ENCODE results near the gene HNRNPH3.

The HNRNPH3 gene

DNA sequence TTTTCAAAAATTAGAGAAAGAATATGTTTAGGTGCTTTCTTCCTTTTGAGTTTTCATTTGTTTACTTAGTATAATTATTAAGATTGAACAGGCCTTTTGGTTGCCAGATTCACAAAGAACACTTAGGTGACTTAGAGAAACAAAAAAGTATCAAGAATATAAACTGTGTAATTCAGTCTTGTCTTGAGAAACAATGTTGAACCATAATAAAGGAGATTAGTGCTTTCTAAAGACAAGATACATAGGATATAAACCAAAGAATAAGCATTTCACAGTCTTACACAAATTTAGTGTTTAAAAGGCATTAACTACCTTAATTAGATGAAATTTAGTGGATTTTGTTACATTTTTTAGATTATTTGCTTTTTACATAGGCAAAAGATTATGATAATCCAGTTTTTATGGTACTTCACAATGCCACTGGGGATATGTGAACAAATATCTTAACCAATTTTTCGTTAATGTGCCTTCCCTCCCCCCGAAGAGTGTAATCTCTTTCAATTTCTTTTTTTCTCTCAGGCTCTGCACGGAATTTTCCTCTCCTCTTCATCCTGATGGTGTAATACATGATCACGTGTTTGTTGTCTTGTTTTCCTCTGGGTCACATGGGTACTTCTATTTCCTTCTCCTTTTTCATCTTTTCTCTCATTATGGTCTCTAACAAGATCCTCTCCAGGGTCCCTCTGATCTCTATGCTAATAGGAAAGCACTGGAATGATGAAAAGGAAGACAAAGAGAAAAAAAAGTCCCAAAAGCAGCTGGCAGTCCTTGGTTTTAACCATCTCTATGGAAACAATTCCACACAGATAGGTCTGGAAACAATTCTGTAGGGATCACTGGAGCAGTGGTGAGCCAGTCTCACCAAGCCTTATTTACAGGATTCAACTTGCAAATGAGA lies 3.7 kb upstream of the HNRNPH3 start:
- Histone ChIP-seq H3K4me3 (ENCODE audit: low read depth, low read length) (no peak overlapping the region), H3K27ac (ENCODE audit: low read depth, low read length) (no peak overlapping the region), H2BK5ac (ENCODE audit: low read depth, low read length, poor library complexity) (no peak overlapping the region), H3K79me2 (ENCODE audit: control insufficient read depth, insufficient read depth, low read length, poor library complexity) (peaks cover 17% of the 10 kb centered on the region), H3K14ac (ENCODE audit: low read length) (no peak overlapping the region), H2BK120ac (ENCODE audit: insufficient read depth, low read length, poor library complexity) (no peak overlapping the region), H4K91ac (ENCODE audit: low read depth, low read length) (no peak overlapping the region), H2BK12ac (ENCODE audit: low read length) (no peak overlapping the region), H4K8ac (ENCODE audit: low read depth, low read length) (no peak overlapping the region), H3K4me2 (ENCODE audit: low read length) (no peak overlapping the region), H3K9ac (ENCODE audit: low read length) (no peak overlapping the region), H4K12ac (ENCODE audit: low read depth, low read length) (no peak overlapping the region), H2AK5ac (ENCODE audit: low read length) (no peak overlapping the region), H3K9me3 (ENCODE audit: insufficient read depth, low read depth, low read length) (no peaks in the 10 kb centered on the region), H3K36me3 (ENCODE audit: control insufficient read depth in 1 of 2, insufficient read depth in 2 of 2, low read length in 2 of 2) (no peaks in the 10 kb centered on the region), H3K4ac (ENCODE audit: low read depth, low read length) (no peak overlapping the region), H2AFZ (ENCODE audit: insufficient read depth, low read length, poor library complexity) (no peak overlapping the region), H3K4me1 (ENCODE audit: control insufficient read depth in 1 of 2, insufficient read depth in 2 of 2, low read length in 2 of 2) (peaks cover 5 to 6% of the 10 kb centered on the region in 2 experiments), H3K18ac (ENCODE audit: low read length) (no peak overlapping the region), H3K27me3 (ENCODE audit: insufficient read depth, low read length) (no peaks in the 10 kb centered on the region), H3K79me1 (ENCODE audit: low read length) (peaks cover 18% of the 10 kb centered on the region), H3K23ac (ENCODE audit: low read length) (no peak overlapping the region)
- peak in 1 of 2 donors; percentile 65 for DNase-seq
- no CpG with 5 or more reads among the region's 4 CpGs for WGBS (ENCODE audit: extremely low coverage, insufficient coverage, insufficient read length)

GRCh38 chr10:68329506-68329861 lies 2.4 kb upstream of the HNRNPH3 start:
- H3K4me1 ChIP-seq (ENCODE audit: control insufficient read depth in 1 of 2, insufficient read depth in 2 of 2, low read length in 2 of 2), result peaks cover 5 to 6% of the 10 kb centered on the region in 2 experiments
- peaks cover 17% of the 10 kb centered on the region for H3K79me2 ChIP-seq (ENCODE audit: control insufficient read depth, insufficient read depth, low read length, poor library complexity)
- no peaks in the 10 kb centered on the region for H3K36me3 ChIP-seq (ENCODE audit: control insufficient read depth in 1 of 2, insufficient read depth in 2 of 2, low read length in 2 of 2)
- H3K9ac ChIP-seq (ENCODE audit: low read length), result no peak overlapping the region
- no peaks in the 10 kb centered on the region for H3K27me3 ChIP-seq (ENCODE audit: insufficient read depth, low read length)
- H4K91ac ChIP-seq (ENCODE audit: low read depth, low read length), result no peak overlapping the region
- no peak overlapping the region for H4K12ac ChIP-seq (ENCODE audit: low read depth, low read length)
- H3K14ac ChIP-seq (ENCODE audit: low read length), result no peak overlapping the region
- H3K4ac ChIP-seq (ENCODE audit: low read depth, low read length), result no peak overlapping the region
- WGBS (ENCODE audit: extremely low coverage, insufficient coverage, insufficient read length), result no CpG with 5 or more reads among the region's 1 CpG
- H4K8ac ChIP-seq (ENCODE audit: low read depth, low read length), result no peak overlapping the region
- no peak overlapping the region for H3K4me2 ChIP-seq (ENCODE audit: low read length)
- H2BK5ac ChIP-seq (ENCODE audit: low read depth, low read length, poor library complexity), result no peak overlapping the region
- H2BK120ac ChIP-seq (ENCODE audit: insufficient read depth, low read length, poor library complexity), result no peak overlapping the region
- H3K18ac ChIP-seq (ENCODE audit: low read length), result no peak overlapping the region
- H3K9me3 ChIP-seq (ENCODE audit: insufficient read depth, low read depth, low read length), result no peaks in the 10 kb centered on the region
- H3K79me1 ChIP-seq (ENCODE audit: low read length), result peaks cover 18% of the 10 kb centered on the region
- no peak overlapping the region for H2BK12ac ChIP-seq (ENCODE audit: low read length)
- H3K27ac ChIP-seq (ENCODE audit: low read depth, low read length), result no peak overlapping the region
- H3K4me3 ChIP-seq (ENCODE audit: low read depth, low read length), result no peak overlapping the region
- no peak for DNase-seq
- H2AFZ ChIP-seq (ENCODE audit: insufficient read depth, low read length, poor library complexity), result no peak overlapping the region
- no peak overlapping the region for H2AK5ac ChIP-seq (ENCODE audit: low read length)
- no peak overlapping the region for H3K23ac ChIP-seq (ENCODE audit: low read length)

DNA sequence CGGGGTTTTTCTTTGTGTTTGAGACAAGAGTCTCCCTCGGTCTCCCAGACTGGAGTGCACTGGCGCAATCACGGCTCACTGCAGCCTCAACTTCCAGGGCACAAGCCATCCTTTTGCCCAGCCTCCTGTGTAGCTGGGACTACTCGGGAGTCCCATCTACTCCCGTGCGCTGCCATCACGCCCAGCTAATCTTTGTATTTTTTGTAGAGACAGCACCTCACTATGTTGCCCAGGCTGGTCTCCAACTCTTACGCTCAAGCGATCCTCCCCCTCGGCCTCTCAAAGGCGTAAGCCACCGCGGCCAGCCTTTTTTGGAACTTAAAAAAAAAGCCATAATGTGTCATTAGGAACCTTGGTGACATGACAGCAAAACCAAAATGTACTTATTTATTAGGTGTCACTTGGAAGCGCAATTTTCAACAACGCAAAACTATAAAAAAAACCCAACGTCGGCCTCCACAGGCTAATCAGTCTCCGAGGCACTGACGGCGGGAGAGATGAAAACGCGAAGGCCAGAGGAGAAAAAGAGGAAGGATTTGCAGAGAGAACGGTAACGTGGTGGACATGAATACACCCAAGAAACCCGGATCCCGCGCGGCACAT lies 911 bp upstream of the HNRNPH3 start:
- Histone ChIP-seq H3K18ac (ENCODE audit: low read length) (peak overlapping the region; percentile 89), H3K9ac (ENCODE audit: low read length) (peak overlapping the region; percentile 92), H3K4me3 (ENCODE audit: low read depth, low read length) (peak overlapping the region; percentile 81), H3K79me2 (ENCODE audit: control insufficient read depth, insufficient read depth, low read length, poor library complexity) (peaks cover 19% of the 10 kb centered on the region), H3K4me1 (ENCODE audit: control insufficient read depth in 1 of 2, insufficient read depth in 2 of 2, low read length in 2 of 2) (peaks cover 6 to 7% of the 10 kb centered on the region in 2 experiments), H3K36me3 (ENCODE audit: control insufficient read depth in 1 of 2, insufficient read depth in 2 of 2, low read length in 2 of 2) (peaks cover 0 to 2% of the 10 kb centered on the region in 2 experiments), H2AFZ (ENCODE audit: insufficient read depth, low read length, poor library complexity) (peak overlapping the region; percentile 72), H2BK12ac (ENCODE audit: low read length) (no peak overlapping the region), H4K8ac (ENCODE audit: low read depth, low read length) (peak overlapping the region; percentile 84), H3K4me2 (ENCODE audit: low read length) (peak overlapping the region; percentile 83), H2BK120ac (ENCODE audit: insufficient read depth, low read length, poor library complexity) (peak overlapping the region; percentile 75), H3K9me3 (ENCODE audit: insufficient read depth, low read depth, low read length) (no peaks in the 10 kb centered on the region), H3K27me3 (ENCODE audit: insufficient read depth, low read length) (no peaks in the 10 kb centered on the region), H4K12ac (ENCODE audit: low read depth, low read length) (peak overlapping the region; percentile 75), H2BK5ac (ENCODE audit: low read depth, low read length, poor library complexity) (peak overlapping the region; percentile 53), H3K23ac (ENCODE audit: low read length) (no peak overlapping the region), H2AK5ac (ENCODE audit: low read length) (peak overlapping the region; percentile 41), H3K4ac (ENCODE audit: low read depth, low read length) (peak overlapping the region; percentile 80), H4K91ac (ENCODE audit: low read depth, low read length) (peak overlapping the region; percentile 90), H3K27ac (ENCODE audit: low read depth, low read length) (peak overlapping the region; percentile 95), H3K79me1 (ENCODE audit: low read length) (peaks cover 18% of the 10 kb centered on the region), H3K14ac (ENCODE audit: low read length) (peak overlapping the region; percentile 94)
- no CpG with 5 or more reads among the region's 29 CpGs for WGBS (ENCODE audit: extremely low coverage, insufficient coverage, insufficient read length)
- DNase-seq, result no peak

- Histone ChIP-seq H3K4me3 (ENCODE audit: low read depth, low read length) (peak within 1 kb of the TSS; percentile 93), H2BK120ac (ENCODE audit: insufficient read depth, low read length, poor library complexity) (peak within 1 kb of the TSS; percentile 28), H3K79me1 (ENCODE audit: low read length) (peaks cover 18% of the 10 kb centered on the region), H2BK5ac (ENCODE audit: low read depth, low read length, poor library complexity) (peak within 1 kb of the TSS; percentile 78), H2BK12ac (ENCODE audit: low read length) (no peak within 1 kb of the TSS), H3K9me3 (ENCODE audit: insufficient read depth, low read depth, low read length) (no peaks in the 10 kb centered on the region), H4K12ac (ENCODE audit: low read depth, low read length) (peak within 1 kb of the TSS; percentile 99), H3K27ac (ENCODE audit: low read depth, low read length) (peak within 1 kb of the TSS; percentile 90), H4K91ac (ENCODE audit: low read depth, low read length) (peak within 1 kb of the TSS; percentile 87), H2AK5ac (ENCODE audit: low read length) (peak within 1 kb of the TSS; percentile 94), H3K4ac (ENCODE audit: low read depth, low read length) (peak within 1 kb of the TSS; percentile 92), H3K9ac (ENCODE audit: low read length) (peak within 1 kb of the TSS; percentile 99), H4K8ac (ENCODE audit: low read depth, low read length) (peak within 1 kb of the TSS; percentile 90), H3K18ac (ENCODE audit: low read length) (peak within 1 kb of the TSS; percentile 82), H3K4me1 (ENCODE audit: control insufficient read depth in 1 of 2, insufficient read depth in 2 of 2, low read length in 2 of 2) (peaks cover 6 to 7% of the 10 kb centered on the region in 2 experiments), H3K4me2 (ENCODE audit: low read length) (peak within 1 kb of the TSS; percentile 83), H3K79me2 (ENCODE audit: control insufficient read depth, insufficient read depth, low read length, poor library complexity) (peaks cover 19% of the 10 kb centered on the region), H3K14ac (ENCODE audit: low read length) (peak within 1 kb of the TSS; percentile 89), H3K36me3 (ENCODE audit: control insufficient read depth in 1 of 2, insufficient read depth in 2 of 2, low read length in 2 of 2) (peaks cover 0 to 2% of the 10 kb centered on the region in 2 experiments), H2AFZ (ENCODE audit: insufficient read depth, low read length, poor library complexity) (peak within 1 kb of the TSS; percentile 73), H3K23ac (ENCODE audit: low read length) (no peak within 1 kb of the TSS), H3K27me3 (ENCODE audit: insufficient read depth, low read length) (no peaks in the 10 kb centered on the region)
- DNase-seq, result peak; percentile 77 to 82
- no CpG with 5 or more reads among the region's 51 CpGs for WGBS (ENCODE audit: extremely low coverage, insufficient coverage, insufficient read length)
These were observed 594 bp downstream of the HNRNPH3 start, which contains the start of gene PBLD for GRCh38 chr10:68332259-68333057. PBLD (minus strand) TSS chr10:68332928; CDS start chr10:68306844, 26,084 bp downstream.
